ENCODE results near the gene NFYA. TPM values are rescaled to one million over a fixed set of nuclear protein-coding genes. Genes with fewer than 3 reads are reported as not detected.

NFYA gene
- total RNA-seq = 10.7 and 10.9 TPM in 2 replicates

GRCh38 chr6:41072836-41073202 is at the start of gene NFYA:
Gene NFYA (plus strand): TSS chr6:41072974. CDS start chr6:41079090, 6,116 bp downstream.
- DNase-seq (ENCODE audit: low read depth in 2 of 2) = no peak

- DNase-seq (ENCODE audit: low read depth in 2 of 2) = no peak
Observed at GRCh38 chr6:41023114-41023513, 49.7 kb upstream of the NFYA start.

DNA sequence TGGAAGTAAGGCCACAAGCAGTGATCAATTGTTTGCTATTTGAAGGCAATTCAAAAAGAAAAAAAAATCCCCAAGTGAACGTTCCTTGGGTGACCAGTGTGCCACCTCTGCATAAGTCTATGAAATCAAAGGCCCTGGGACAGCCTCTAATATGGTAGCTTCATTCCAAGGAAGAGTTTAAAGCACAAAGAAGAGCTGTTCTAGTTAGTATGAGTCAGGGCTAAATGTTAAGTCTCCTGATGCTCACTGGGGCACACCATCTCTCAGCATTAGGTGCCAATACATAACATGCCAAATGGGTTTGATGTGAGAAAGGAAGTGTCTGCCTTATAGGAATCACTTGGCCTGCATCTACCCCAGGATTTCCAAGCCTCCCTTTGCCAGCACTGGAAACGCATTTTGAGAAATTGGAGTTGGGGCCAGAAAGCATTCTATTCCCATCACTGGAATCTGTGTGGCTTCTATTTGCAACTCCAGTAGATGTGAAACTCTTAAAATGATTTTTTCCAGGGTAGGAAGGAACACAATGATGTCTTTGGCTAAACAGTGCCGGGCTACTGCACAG is 46.7 kb upstream of the NFYA start:
- DNase-seq (ENCODE audit: low read depth in 2 of 2) = no peak

- DNase-seq (ENCODE audit: low read depth in 2 of 2) = no peak
Observed at GRCh38 chr6:41027241-41027640, 45.5 kb upstream of the NFYA start.

- DNase-seq (ENCODE audit: low read depth in 2 of 2) = peak; percentile 66 to 73
Observed at GRCh38 chr6:41027799-41028560, 44.8 kb upstream of the NFYA start.

GRCh38 chr6:41028561-41029412 is 44.0 kb upstream of the NFYA start:
- DNase-seq (ENCODE audit: low read depth in 2 of 2) = no peak

GRCh38 chr6:41032830-41033229 is 39.9 kb upstream of the NFYA start:
- DNase-seq (ENCODE audit: low read depth in 2 of 2) = no peak

DNA sequence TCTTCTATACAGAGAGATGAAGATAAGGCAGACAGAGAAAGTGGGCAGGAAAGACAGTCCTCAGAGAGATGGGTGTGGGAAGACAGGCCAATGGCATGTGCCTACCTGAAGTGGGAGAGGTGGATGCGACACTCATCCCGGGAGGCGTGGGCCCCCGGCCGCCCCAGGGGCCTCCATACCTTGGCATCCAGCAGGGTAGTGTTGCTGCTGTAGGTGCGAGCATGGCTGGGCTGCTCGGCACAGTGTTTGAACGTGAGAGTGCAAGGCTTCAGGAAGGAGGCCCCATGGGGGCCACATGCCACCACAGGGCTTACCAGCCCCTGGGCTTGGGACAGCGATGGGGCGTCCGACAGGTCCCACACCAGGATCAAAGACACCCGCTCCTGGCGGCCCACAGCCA is 39.0 kb upstream of the NFYA start:
- DNase-seq (ENCODE audit: low read depth in 2 of 2) = no peak

- no peak for DNase-seq (ENCODE audit: low read depth in 2 of 2)
Observed at GRCh38 chr6:41036186-41036585, 36.6 kb upstream of the NFYA start.

GRCh38 chr6:41036601-41037000 is 36.2 kb upstream of the NFYA start:
- no peak for DNase-seq (ENCODE audit: low read depth in 2 of 2)

DNA sequence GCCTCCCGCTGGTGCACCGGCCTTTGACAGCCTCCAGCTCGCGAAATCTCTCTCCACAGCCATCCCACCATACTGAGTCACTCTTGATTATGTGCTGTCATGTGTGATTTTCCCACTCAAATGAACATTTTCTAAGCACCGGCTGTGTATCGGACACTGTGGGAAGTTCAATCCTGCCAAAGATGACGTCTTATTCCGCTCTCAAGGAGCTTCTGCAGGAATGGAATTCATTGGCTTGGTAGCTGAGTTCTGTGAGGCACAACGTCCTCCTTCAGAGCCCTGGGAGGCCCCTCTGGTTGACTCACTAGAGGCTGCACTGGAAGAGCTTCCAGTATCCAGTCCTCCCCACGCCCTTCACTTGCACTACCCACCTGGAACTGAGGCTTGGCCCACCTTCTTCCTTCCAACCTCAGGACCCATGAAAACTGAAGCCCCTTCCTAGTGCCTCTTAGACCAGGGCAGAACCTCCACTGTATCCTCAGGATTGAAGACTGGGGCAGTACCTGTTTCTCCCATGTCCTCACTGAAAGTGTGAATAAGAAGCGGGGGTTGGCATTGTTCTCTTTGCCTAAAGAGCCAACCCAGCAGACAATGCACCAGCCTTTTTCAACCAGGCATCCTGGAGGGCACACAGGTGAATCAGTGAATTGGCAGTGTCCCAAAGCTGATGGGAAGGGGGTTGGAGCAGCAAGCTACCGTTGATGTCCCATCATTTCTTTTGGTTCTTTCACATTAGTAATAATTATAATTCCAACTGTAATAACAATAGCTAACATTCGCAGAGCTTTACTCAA is 35.5 kb upstream of the NFYA start:
- DNase-seq (ENCODE audit: low read depth in 2 of 2) = no peak

GRCh38 chr6:41038205-41038604 is 34.6 kb upstream of the NFYA start:
- DNase-seq (ENCODE audit: low read depth in 2 of 2) = no peak

DNA sequence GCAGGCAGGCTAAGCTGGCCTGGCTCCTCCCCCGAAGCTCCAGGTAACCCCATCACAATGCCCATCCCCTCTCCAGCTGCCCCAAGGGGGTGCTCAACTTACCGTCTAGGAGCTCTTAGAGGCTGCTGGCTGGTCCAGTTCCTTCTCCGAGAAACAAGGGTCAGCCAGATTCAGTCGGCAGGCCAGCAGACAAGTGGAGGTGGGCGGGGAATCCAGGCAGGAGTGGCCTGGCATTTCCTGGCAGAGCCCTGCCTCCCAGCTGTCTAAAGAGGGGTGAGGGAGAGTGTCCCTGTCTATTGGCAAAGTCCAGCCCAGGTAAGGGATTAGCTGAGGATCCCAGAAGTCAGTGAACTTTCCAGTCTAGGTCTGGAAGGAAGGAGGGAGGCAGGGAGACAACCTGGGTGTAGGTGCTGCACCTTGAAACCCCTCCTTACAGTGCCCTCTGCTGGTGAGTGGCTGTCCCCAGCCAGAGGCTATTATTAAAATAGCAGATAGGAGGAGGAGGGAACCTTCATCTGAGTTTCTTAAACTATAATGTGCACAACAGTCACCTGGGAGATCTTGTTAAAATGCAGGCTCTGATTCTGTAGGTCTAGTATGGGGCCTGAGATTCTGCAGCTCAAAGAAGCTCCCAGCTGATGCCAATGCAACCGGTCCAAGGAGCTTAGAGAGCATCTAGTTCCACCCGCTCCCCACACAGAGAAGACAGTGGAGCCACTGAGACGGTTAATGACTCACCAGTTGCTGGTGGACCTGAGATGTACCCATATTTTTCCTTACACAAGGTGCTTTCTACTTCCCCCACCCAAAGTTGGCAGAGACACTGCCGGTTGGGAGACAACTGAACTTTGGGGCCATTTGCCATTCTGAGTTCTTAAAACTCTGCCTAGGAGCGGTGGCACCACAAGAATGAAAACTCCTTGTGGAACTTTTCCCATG is 33.4 kb upstream of the NFYA start, which contains the start of gene UNC5CL:
TSS of gene UNC5CL (minus strand) at position 162 of the 939 bp plus-strand sequence. CDS start 4,147 bp downstream, outside the sequence.
- peak; percentile 33 to 38 for DNase-seq (ENCODE audit: low read depth in 2 of 2)

DNA sequence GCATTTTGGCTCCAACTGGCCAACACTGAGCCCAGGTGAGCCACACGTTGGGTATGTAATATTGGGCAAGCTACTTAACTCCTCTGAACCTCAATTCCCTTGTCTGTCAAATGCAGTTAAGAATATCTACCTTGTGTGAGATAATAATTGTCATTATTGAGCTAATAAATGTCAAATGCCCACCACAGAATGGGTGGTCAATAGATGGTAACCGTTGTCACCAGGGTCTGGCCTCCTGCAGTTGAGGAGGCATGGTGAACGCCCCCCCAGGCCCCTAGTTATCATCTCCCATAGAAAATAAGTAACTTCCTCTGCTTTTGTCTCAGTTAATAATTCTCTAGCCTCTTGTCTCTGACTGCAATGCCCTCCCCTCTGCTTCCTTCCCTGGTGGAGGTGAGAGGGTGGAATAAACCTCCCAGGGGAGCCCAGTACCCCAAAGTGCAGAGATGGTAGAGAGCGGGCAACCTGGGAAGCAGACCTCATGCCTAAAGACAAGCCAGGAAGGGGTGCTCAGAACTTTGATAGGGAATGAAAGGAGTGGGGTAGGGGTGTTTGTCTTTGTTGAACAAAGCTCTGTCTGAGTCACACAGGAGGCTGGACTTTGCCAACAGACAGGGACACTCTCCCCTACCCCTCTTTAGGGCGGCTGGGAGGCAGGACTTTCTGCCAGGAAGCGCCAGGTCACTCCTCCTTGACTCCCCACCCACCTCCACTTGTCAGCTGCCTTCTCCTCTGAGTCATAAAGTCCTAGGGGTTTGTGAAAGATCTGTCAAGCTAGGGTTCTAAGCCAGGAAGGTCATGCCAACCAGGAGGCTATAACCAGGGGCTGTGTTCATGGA is 32.5 kb upstream of the NFYA start:
- peak in 1 of 2 donors; percentile 17 for DNase-seq (ENCODE audit: low read depth in 2 of 2)

GRCh38 chr6:41040940-41041536 is 31.7 kb upstream of the NFYA start:
- no peak for DNase-seq (ENCODE audit: low read depth in 2 of 2)

DNA sequence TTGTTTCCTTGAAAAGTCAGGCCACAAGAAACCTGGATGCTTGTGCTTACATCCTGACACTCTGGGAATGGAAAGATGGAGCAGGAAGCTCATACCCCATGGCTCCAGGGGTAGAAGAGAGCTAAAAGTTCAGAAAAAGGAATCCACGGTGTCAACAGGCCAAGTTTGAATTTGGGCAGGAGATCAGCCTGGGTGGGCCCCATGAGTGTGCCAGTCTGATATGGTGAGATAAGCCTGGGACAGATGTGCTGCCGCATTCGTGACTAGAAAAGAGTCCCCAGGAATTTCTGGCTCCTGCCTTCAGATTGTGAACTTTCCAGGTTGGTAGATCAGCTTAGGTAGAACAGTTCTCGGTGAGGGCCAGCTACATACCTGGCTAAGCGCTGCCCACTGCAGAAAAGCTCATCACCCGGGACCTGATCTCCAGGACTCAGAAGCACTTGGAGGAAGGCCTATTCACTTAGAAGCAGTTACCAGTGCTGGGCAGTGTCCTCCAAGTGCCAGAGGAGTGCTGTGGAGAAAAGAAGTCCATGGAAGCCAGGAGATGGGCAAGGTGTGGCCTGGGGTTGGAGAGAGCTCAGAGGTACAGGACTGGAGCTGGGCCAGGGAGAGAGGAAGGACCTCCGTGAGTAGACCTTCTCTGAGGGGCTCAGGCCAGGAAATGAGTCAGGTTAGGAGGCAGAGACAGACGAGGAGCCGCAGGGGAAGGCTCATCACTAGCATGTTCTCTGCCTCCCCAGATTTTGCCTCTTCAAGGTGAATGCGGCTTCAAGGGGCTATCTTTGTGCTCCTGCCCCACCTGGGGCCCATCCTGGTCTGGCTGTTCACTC is 30.3 kb upstream of the NFYA start, which contains the start of gene TSPO2:
TSS of gene TSPO2 (plus strand) at position 242 of the 830 bp plus-strand sequence. CDS start at position 761, 519 bp downstream.
- peak in 1 of 2 donors; percentile 28 for DNase-seq (ENCODE audit: low read depth in 2 of 2)

DNA sequence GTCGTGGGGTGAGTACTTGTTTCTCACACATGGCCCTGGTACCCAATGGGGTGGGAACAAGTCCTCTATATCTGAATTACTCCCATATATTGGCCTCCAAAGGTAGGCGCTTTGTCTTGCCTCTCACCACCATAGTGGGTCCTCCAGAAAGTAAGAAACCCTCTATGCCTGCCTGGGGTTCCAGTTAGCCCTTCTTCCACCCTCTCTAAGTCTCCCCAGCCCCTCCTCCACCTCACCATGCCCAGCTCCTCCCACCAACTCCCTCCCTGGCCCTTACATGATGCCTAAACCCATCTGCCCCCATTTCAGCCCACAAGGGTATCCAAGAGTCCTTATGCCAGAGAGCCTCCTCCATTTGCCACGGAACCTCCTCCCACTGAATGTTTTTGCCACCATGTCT is 29.6 kb upstream of the NFYA start:
- no peak for DNase-seq (ENCODE audit: low read depth in 2 of 2)

DNA sequence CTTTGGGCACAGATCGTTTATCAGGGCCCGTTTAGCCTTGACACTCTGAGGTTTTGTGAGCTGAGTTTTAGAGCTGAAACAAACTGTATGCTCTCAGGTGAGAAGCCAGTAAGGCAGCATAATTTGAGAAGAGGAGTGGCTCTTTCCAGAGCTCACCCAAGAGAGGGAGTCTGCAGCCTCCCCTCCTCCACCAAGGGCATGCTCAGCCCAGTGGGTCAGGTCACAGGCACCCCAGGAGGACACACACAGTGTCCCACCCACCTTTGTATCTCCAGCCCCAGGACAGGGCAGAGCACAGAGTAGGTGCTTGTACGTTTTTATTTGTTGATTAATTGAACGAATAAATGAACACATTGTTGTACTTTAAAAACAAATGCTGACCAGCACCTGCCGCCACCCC is 27.1 kb upstream of the NFYA start:
- no peak for DNase-seq (ENCODE audit: low read depth in 2 of 2)

Measured in lung microvascular endothelial cell (primary cell).